Left forelimb (tissue), 1 donor: Measurements from ENCODE around the gene CCDC24.

ENCODE experiments used
- DNase-seq: peaks from one replicate; pipeline ENCODE4 v3.0.0-alpha.2; 2018; ENCODE audit warnings: low spot score

Gene CCDC24

GRCh38 chr1:43963006-43963405 is 28.4 kb upstream of the CCDC24 start:
- no peak for DNase-seq

GRCh38 chr1:43963890-43964289 is 27.5 kb upstream of the CCDC24 start:
- no peak for DNase-seq

GRCh38 chr1:43965316-43965715 is 26.1 kb upstream of the CCDC24 start:
- DNase-seq, result no peak

GRCh38 chr1:43968348-43968948 is 23.0 kb upstream of the CCDC24 start:
- DNase-seq, result no peak

GRCh38 chr1:43969416-43969745 is 22.0 kb upstream of the CCDC24 start:
- no peak for DNase-seq

GRCh38 chr1:43969746-43970466 is 21.5 kb upstream of the CCDC24 start, which contains the start of gene DPH2:
TSS of gene DPH2 (plus strand) at chr1:43970010. CDS start at chr1:43970176, 166 bp downstream.
- DNase-seq, result peak; percentile 96

- DNase-seq, result no peak
Measured at GRCh38 chr1:43970502-43970901, 20.9 kb upstream of the CCDC24 start.

GRCh38 chr1:43970911-43971310 is 20.5 kb upstream of the CCDC24 start:
- no peak for DNase-seq

GRCh38 chr1:43971336-43971980 is 19.9 kb upstream of the CCDC24 start:
- no peak for DNase-seq

- no peak for DNase-seq
Measured at GRCh38 chr1:43973981-43974442, 17.4 kb upstream of the CCDC24 start.

GRCh38 chr1:43974443-43975248 is 16.8 kb upstream of the CCDC24 start, which contains the start of gene ATP6V0B:
TSS of gene ATP6V0B (plus strand) at chr1:43974960. CDS start at chr1:43975041, 81 bp downstream.
- peak; percentile 95 for DNase-seq

GRCh38 chr1:43975249-43975961 is 16.0 kb upstream of the CCDC24 start:
- DNase-seq, result no peak

GRCh38 chr1:43976045-43976444 is 15.4 kb upstream of the CCDC24 start:
- DNase-seq, result no peak

GRCh38 chr1:43976890-43977289 is 14.5 kb upstream of the CCDC24 start:
- DNase-seq, result no peak

GRCh38 chr1:43977376-43978263 is 13.8 kb upstream of the CCDC24 start:
- DNase-seq, result no peak

GRCh38 chr1:43978264-43978550 is 13.2 kb upstream of the CCDC24 start:
- DNase-seq, result no peak

- DNase-seq, result no peak
Measured at GRCh38 chr1:43978551-43979260, 12.7 kb upstream of the CCDC24 start, which contains the start of gene B4GALT2. TSS of gene B4GALT2 (plus strand) at chr1:43979210. CDS start at chr1:43981161, 1,951 bp downstream.

- no peak for DNase-seq
Measured at GRCh38 chr1:43979261-43979527, 12.2 kb upstream of the CCDC24 start.

GRCh38 chr1:43979528-43980254 is 11.7 kb upstream of the CCDC24 start:
- DNase-seq, result peak; percentile 76
